Sigmoid colon (tissue), 7 donors: ENCODE results near the gene SIRT3. TPM values are rescaled to one million over a fixed set of nuclear protein-coding genes. Genes with fewer than 3 reads are reported as not detected.

Experiments used
- DNase-seq: peaks from one replicate; pipeline ENCODE4 v3.0.0-alpha.2; 2019
- H3K27ac ChIP-seq, 4 donors: fragments of 200-600 bp; sonication (generic); one replicate each; pipeline ENCODE4 v1.5.1; 2016 to 2019; ENCODE audit warnings: mild to moderate bottlenecking in 1 of 4
- H3K27me3 ChIP-seq, 3 donors: fragments of 200-600 bp; sonication (generic); one replicate each; pipeline ENCODE4 v1.5.1; 2019; ENCODE audit warnings: mild to moderate bottlenecking in 1 of 3
- H3K36me3 ChIP-seq, 4 donors: fragments of 200-600 bp; sonication (generic); one replicate each; pipeline ENCODE4 v1.5.1; 2016 to 2019
- H3K4me1 ChIP-seq, 4 donors: fragments of 200-600 bp; sonication (generic); one replicate each; pipeline ENCODE4 v1.5.1; 2017 to 2019
- H3K4me3 ChIP-seq, 4 donors: fragments of 200-600 bp; sonication (generic); one replicate each; pipeline ENCODE4 v1.5.1; 2017 to 2019; ENCODE audit warnings: mild to moderate bottlenecking in 2 of 4, moderate library complexity in 1 of 4
- H3K9me3 ChIP-seq, 4 donors: fragments of 200-600 bp in 3 of 4; sonication (generic) in 3 of 4; one replicate each; pipeline versions ENCODE4 v1.5.1 to v1.6.1; 2013 to 2019
- EP300 ChIP-seq, 4 donors: sonication (generic); formaldehyde crosslinking; IDR thresholded peaks; one replicate each; pipeline ENCODE4 v1.6.1; 2017; ENCODE audit warnings: antibody characterized with exemption in 4 of 4
- POLR2A ChIP-seq, 2 donors: fragments of 450-650 bp; IDR thresholded peaks; one replicate each; pipeline ENCODE4 v1.6.1; 2016; ENCODE audit warnings: antibody characterized with exemption in 2 of 2, mild to moderate bottlenecking in 2 of 2, moderate library complexity in 2 of 2
- POLR2AphosphoS5 ChIP-seq, 4 donors: sonication (generic); formaldehyde crosslinking; IDR thresholded peaks; one replicate each; pipeline ENCODE4 v1.6.1; 2017; ENCODE audit warnings: antibody characterized with exemption in 4 of 4
- WGBS, 2 donors: extraction: QIAGEN DNeasy Blood & Tissue Kit; methylation state at CpG; one replicate each; pipeline ENCODE4 v1.1.7; 2013; 5-methylcytosine and 5-hydroxymethylcytosine counted together
- intact Hi-C: fragments of 100-400 bp; cut with DNase I; formaldehyde crosslinking; loops from one replicate; pipeline ENCODE4 v1.15.1; 2023
- polyA plus RNA-seq, 3 donors: library from polyadenylated mRNA; stranded (reverse); fragments of 200-250 nt; gene quantifications; one replicate each; pipeline ENCODE4 v1.2.3, GENCODE V29; 2013
- total RNA-seq, 4 donors: library from RNA; depleted of rRNA; stranded (reverse); fragments of >200 nt; gene quantifications; one replicate each; pipeline ENCODE4 v1.1.0, GENCODE V29; 2016
- TF ChIP-seq, protein P1 (sequence below), 4 experiments: fragments of 450-650 bp in 3 of 4; fragments of 200-600 bp in 1 of 4; IDR thresholded peaks; one replicate each; pipeline ENCODE4 v1.5.1; 2016 to 2019; ENCODE audit warnings: antibody characterized with exemption in 4 of 4, mild to moderate bottlenecking in 3 of 4, moderate library complexity in 2 of 4
- donor health status: healthy with polysubstance abuse.
- donor health status: Bipolar disorder and iron deficiency.
- donor health status: healthy.

The SIRT3 gene
- total and polyA plus RNA-seq, 7 donors: 6.4 to 21.0 (median 12.2) TPM

DNA sequence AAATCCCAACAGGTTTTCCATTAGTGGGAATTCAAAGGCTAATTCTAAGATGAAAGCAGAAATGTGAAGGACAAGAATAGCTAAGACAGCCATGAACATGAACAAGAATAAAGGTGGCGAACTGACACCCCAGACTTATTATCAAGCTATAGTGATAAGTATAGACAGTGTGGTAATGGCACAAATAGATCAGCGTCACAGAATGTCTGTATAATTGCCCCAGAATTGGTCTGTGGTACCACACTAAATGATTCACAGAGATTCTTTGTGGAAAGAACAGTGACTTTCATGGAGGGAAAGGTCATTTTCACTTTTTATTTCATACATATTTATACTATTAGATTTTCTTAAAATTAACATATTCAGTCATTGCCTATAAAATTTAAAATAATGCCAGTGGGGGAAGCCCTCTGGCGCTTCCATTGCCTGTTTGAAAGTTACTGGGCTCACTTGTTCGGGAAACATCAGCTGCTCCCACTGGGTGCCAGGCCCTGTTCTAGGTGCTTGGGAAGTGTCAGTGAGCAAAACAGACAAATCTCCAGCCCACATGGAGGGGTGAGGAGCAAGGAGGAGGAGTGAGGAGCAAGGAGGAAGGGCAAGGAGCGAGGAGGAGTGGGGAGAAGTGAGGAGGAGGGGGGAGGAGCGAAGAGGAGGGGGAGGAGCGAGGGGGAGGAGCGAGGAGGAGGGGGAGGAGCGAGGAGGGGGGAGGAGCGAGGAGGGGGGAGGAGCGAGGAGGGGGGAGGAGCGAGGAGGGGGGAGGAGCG is 30.7 kb upstream of the SIRT3 start:
- no peaks in the 10 kb centered on the region for H3K36me3 ChIP-seq
- no peak overlapping the region for H3K27ac ChIP-seq
- no peak for DNase-seq
- H3K4me1 ChIP-seq: no peaks in the 10 kb centered on the region
- H3K4me3 ChIP-seq: no peak overlapping the region
- H3K27me3 ChIP-seq: peaks cover 3 to 27% (median 8%) of the 10 kb centered on the region in 3 donors
- peaks cover 0 to 3% (median 0%) of the 10 kb centered on the region in 4 donors for H3K9me3 ChIP-seq
- intact Hi-C loops: no loop called here
- TF ChIP-seq POLR2A (IDR thresholded peaks at IDR 0.05): no peak
- no peak for TF ChIP-seq POLR2AphosphoS5 (IDR thresholded peaks at IDR 0.05)
- WGBS, 2 donors: 74 to 88% methylated on average over 4 to 5 of the region's 13 CpGs

DNA sequence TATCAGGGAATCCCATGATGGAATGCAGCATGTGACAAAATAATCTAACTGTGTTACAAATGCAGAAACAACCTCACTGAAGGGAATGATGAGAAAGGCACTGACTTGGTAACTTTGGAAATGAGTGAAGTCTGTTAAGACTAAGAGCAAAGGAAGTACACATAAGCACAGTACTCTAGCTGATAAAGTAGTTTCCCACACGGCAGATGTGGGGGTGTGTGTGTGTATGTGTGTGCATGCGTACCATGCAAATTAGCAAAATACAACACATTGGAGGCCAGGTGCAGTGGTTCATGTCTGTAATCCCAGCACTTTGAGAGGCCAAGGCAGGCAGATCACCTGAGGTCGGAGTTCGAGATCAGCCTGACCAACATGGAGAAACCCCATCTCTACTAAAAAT is 25.5 kb upstream of the SIRT3 start:
- TF ChIP-seq POLR2AphosphoS5 (IDR thresholded peaks at IDR 0.05): no peak
- TF ChIP-seq, protein P1, sequence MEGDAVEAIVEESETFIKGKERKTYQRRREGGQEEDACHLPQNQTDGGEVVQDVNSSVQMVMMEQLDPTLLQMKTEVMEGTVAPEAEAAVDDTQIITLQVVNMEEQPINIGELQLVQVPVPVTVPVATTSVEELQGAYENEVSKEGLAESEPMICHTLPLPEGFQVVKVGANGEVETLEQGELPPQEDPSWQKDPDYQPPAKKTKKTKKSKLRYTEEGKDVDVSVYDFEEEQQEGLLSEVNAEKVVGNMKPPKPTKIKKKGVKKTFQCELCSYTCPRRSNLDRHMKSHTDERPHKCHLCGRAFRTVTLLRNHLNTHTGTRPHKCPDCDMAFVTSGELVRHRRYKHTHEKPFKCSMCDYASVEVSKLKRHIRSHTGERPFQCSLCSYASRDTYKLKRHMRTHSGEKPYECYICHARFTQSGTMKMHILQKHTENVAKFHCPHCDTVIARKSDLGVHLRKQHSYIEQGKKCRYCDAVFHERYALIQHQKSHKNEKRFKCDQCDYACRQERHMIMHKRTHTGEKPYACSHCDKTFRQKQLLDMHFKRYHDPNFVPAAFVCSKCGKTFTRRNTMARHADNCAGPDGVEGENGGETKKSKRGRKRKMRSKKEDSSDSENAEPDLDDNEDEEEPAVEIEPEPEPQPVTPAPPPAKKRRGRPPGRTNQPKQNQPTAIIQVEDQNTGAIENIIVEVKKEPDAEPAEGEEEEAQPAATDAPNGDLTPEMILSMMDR (IDR thresholded peaks at IDR 0.05): no peak
- no peak overlapping the region for H3K4me3 ChIP-seq
- no peak for DNase-seq
- H3K27ac ChIP-seq: no peak overlapping the region
- H3K9me3 ChIP-seq: peaks cover 0 to 3% (median 1%) of the 10 kb centered on the region in 4 donors
- WGBS, 2 donors: 86 to 89% methylated on average over 4 of the region's 4 CpGs
- intact Hi-C loops: no loop called here
- H3K36me3 ChIP-seq: no peaks in the 10 kb centered on the region
- no peaks in the 10 kb centered on the region for H3K27me3 ChIP-seq
- H3K4me1 ChIP-seq: no peaks in the 10 kb centered on the region

DNA sequence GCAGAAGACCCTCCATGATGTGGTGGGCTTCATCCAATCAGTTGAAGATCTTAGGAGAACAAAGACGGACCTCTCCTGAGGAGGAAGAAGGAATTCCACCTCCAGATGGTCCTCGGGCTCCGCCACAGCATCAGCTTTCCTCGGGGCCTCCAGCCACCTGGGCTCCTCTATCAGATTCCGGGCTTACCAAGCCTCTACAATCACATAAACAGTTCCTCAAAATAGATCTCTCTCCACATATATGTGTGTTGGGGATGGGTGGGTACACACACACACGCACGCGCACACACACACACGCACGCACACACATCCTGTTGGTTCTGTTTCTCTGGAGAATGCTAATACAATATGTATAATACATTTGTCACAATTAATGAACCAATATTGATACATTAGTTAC is 23.3 kb upstream of the SIRT3 start:
- no peak for DNase-seq
- Histone ChIP-seq H3K36me3 (no peaks in the 10 kb centered on the region), H3K4me1 (no peaks in the 10 kb centered on the region), H3K9me3 (peaks cover 0 to 3% (median 0%) of the 10 kb centered on the region in 4 donors), H3K4me3 (no peak overlapping the region), H3K27ac (no peak overlapping the region), H3K27me3 (no peaks in the 10 kb centered on the region)
- TF ChIP-seq, protein P1 (IDR thresholded peaks at IDR 0.05): no peak
- TF ChIP-seq EP300 (IDR thresholded peaks at IDR 0.05): no peak
- no peak for TF ChIP-seq POLR2A (IDR thresholded peaks at IDR 0.05)
- TF ChIP-seq POLR2AphosphoS5 (IDR thresholded peaks at IDR 0.05): no peak
- WGBS, 2 donors: 62 to 83% methylated on average over 10 of the region's 10 CpGs
- intact Hi-C loops: no loop called here

DNA sequence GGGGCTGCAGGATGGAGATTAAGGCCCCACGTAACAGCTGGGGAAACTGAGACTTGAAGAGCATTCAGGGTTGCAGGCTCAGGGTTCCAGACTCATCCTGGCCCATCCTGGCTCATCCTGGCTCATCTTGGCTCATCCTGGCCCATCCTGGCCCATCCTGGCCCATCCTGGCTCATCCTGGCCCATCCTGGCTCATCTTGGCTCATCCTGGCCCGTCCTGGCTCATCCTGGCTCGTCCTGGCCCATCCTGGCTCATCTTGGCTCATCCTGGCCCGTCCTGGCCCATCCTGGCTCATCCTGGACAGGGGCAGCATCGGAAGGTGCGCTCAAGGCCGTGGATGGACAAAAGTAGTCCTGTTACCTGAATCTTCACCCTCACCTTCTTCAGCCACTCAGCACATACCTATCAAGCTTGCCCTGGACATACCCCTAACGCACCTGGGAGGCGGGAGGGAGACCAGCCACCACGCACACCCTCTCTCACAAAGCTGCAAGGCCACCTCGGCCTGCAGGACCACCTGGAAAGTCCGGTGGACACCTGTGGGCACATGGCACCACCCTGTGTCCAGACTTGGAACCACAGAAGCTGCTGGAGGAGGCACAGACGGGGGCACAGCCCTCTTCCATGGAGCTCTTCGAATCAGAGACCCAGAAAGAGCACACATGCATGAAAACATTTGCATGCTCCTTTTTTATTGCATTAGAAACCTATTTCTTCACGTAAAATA is 21.8 kb upstream of the SIRT3 start:
- H3K4me1 ChIP-seq: no peaks in the 10 kb centered on the region
- no peaks in the 10 kb centered on the region for H3K27me3 ChIP-seq
- peaks cover 0 to 3% (median 0%) of the 10 kb centered on the region in 4 donors for H3K9me3 ChIP-seq
- WGBS, 2 donors: 71 to 83% methylated on average over 15 of the region's 15 CpGs
- no peak overlapping the region for H3K4me3 ChIP-seq
- DNase-seq: no peak
- H3K36me3 ChIP-seq: peaks cover 0 to 11% (median 0%) of the 10 kb centered on the region in 4 donors
- TF ChIP-seq POLR2A (IDR thresholded peaks at IDR 0.05): no peak
- no peak for TF ChIP-seq EP300 (IDR thresholded peaks at IDR 0.05)
- no peak for TF ChIP-seq POLR2AphosphoS5 (IDR thresholded peaks at IDR 0.05)
- TF ChIP-seq, protein P1 (IDR thresholded peaks at IDR 0.05): no peak
- no peak overlapping the region for H3K27ac ChIP-seq
- intact Hi-C loops: no loop called here

DNA sequence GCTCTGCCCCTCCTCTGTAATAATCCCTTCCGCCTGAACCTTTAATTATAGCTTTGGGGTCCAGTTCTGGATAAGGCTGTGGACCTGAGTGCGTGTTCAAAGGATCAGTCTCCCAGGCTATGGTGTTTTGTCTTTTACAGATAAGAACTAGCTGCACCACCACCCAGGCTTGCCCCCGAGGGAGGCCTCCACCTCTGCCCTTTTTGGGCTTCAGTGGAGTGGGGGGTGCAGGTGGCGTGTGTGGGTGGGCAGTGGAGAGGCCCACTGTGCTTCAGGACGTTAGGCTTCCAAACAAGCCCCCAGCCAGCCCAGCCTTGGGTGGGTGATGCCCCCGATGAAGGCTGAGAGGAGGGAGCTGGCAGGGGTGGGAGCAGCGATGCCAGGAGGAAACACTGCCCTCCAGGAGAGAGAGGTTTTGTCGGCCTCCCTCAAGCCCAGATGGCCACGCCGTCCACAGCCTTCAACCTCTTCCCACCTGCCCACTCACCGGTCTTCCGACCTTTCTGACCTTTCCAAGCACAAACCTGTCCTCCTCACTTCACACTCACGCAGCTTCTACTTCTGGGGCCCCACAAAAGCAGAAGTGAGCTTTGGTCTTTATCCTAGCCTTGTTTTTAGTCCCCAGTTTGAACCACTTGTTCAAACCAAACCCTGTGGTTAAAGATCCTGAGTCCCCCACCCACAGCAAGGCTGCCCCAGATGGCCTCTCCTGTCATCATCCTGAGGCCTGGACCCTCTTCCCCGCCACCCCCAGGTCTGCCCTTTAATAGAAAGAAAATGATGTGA is 21.0 kb upstream of the SIRT3 start:
- Histone ChIP-seq H3K27me3 (no peaks in the 10 kb centered on the region), H3K4me3 (no peak overlapping the region), H3K9me3 (peaks cover 0 to 3% (median 0%) of the 10 kb centered on the region in 4 donors), H3K36me3 (peaks cover 0 to 19% (median 6%) of the 10 kb centered on the region in 4 donors), H3K27ac (no peak overlapping the region), H3K4me1 (no peaks in the 10 kb centered on the region)
- WGBS, 2 donors: 78 to 88% methylated on average over 14 of the region's 14 CpGs
- TF ChIP-seq POLR2AphosphoS5 (IDR thresholded peaks at IDR 0.05): no peak
- TF ChIP-seq EP300 (IDR thresholded peaks at IDR 0.05): no peak
- TF ChIP-seq, protein P1 (IDR thresholded peaks at IDR 0.05): no peak
- TF ChIP-seq POLR2A (IDR thresholded peaks at IDR 0.05): no peak
- no peak for DNase-seq
- intact Hi-C loops: no loop called here
